HG03097 (cell line): Measurements from ENCODE around the gene ST3GAL3.
"Not testable (repeated sequence)": the region's sequence is repeated elsewhere in the genome, so short reads cannot be mapped to it uniquely, and the experiment has no call there.

Source experiments
- ATAC-seq: cut with Tn5 transposase; IDR thresholded peaks from one replicate; pipeline ENCODE4 v1.9.1; 2021; ENCODE audit not compliant: unreplicated experiment, low FRiP score

ST3GAL3 gene

DNA sequence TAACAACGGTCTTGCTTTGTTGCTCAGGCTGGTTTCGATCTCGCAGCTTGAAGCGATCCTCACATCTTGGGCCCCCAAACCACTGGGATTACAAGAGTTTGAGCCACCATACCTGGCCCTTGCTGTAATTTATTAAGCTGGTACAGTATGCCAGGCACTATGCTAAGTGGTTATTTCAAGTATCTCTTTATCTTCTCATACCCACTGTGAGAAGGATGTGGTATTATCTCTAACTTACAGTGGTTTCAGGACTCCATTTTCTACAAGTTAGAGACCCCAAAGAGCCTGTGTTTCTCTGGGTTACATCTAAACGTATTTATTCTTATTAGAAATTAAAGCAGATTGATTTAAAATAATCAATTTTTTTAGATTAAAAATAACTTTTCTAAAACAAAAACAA, 8.1 kb upstream of the ST3GAL3 start:
- no peak for ATAC-seq

DNA sequence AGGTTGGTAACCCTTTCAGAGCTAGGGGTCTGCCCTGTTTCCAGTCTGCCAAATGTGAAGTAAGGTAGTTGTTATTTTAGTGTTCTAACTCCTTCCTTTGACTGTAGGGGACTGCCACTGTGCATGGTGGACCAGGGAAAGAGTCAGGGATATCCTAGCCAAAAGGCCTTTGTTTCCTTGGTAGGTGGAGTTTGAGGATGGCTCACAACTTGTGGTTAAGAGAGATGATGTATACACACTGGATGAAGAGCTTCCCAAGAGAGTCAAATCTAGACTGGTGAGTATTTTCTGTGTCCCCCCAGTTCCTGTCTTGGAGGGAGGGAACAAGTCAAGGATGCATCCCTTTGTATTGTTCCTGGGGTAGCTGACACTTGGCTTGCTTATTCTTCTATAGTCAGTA, 3.5 kb upstream of the ST3GAL3 start:
- ATAC-seq, result no peak

DNA sequence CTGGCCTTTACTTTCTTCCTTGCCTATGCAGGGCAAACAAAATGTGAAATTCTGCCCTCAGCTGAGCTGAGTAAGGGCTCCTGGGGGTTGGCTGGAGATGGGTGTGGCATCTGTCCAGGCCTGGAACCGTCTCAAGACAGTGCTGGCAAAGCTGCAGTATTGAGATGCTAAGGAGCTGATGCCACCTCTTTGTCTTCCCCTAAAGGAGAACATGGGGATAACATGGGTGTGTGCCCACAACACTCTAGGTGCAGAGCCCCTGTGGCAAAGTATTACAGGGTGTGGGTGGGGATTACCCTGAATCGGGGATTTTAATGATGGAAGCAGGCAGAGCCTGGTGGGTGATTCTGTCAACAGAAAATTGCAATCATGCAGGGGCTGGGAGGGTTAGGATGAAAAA, 2.5 kb upstream of the ST3GAL3 start:
- ATAC-seq, result no peak

DNA sequence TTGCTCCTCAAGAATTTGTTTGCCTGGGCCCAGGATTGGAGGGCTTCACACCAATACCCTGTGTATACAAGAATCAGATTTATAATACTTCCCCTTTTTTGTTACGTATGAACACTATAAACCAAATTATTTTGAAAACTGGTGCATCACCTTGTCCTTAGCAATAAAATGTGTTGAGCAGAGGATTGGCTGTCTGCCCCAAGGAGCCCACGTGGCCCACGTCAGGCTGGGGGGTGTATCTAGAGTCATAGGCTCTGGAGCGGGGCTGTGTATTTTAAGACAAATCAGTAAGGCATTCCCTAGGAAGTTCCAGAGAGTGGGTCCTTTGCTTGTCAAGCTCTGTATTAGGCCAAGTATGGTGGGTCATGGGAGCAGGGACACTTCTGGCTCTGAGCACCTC, 2.0 kb upstream of the ST3GAL3 start:
- no peak for ATAC-seq

DNA sequence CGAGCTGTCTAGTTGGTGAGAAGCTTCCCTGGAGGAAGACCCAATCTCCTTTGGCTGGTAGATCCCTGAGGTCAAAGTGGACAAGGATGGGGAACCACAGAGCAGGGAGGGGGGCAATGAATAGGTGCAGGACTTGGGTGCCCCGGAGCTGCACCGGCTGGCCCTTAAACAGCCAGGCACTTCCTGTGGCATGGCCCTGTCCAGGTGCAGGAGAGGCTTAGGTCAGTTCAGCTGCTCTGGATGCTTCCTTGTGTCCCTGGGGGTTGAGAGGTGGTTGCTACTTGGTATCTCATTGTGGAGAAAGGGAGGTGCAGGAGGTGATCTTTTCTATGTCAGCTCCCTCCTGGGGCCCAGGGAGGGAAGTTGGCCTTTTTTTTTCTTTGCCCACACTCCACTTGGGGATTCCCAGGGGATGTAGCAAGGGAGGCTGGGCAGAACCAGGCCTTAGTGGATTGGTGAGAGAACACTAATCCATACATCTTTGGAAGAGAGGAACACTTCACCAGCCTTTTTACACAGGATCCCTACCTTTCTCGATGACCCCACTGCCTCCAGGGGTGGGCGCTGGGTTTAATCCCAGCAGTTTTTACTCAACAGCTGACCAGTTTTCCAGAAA, 1.2 kb upstream of the ST3GAL3 start:
- ATAC-seq, result no peak

DNA sequence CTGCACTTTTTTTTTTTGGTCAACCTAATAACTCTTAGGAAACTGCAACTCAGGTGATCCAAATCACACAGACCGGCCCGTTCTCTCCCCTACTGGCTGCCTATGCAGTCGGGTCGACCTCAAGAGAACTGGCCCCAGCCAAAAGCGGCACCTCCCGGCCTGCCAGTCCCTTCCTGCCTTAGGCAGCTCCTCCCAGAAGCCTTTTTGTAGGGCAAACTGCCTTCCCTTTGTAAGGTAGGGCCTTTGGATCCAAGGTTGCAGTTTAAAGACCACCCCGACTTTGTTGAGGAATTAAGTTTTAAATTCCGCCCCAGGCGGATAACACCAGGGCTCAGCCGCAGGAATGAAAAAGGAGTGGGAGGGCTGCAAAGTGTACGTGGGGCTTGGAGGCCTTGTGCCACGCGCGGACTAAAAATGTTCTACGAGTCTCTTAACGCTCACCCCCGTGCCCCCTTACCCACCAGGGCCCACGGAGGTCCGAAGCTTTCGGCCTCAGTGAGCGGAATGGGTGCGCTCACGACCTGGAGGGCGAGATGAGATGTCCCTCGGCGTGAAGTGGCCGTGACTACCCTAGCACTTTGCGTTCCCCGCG, 642 bp upstream of the ST3GAL3 start:
- ATAC-seq, result no peak

DNA sequence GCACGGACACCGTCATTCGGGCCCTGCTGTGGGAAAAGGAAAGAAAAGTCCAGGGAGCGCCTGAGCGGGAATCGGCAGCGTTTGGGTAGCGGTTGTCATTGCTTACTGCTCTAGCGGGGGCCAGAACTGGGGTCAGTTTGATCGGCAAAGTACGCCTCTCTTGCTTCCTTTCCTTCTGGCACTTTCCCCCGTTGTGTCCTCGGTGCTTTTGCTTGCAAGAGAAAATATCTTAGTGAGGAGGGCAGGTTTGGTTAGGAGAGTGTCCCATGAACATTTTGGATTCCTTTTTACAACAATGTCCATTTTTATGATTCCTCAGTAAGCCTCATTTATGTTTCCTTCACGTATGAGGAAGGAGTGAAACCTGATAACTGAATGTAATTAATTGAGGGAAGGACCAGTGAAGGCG, 670 bp downstream of the ST3GAL3 start:
- no peak for ATAC-seq

DNA sequence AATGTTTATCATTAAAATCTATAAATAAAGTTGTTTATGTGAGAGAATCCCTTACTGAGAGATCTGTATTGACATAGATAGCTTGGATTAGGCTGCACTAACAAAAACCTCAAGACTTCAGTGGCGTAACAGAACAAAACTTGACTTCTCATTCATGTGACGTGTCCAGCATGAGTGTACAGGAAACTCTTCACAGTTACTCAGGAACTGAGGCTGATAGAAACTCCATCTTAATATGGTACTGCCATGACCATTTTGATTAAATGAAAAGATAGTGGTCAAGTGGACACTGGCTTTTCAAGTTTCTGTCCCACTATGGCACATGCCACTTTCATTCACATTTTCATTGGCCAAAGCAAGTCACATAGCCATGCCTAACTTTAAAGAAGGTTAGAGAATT, 3.7 kb downstream of the ST3GAL3 start:
- no peak for ATAC-seq

DNA sequence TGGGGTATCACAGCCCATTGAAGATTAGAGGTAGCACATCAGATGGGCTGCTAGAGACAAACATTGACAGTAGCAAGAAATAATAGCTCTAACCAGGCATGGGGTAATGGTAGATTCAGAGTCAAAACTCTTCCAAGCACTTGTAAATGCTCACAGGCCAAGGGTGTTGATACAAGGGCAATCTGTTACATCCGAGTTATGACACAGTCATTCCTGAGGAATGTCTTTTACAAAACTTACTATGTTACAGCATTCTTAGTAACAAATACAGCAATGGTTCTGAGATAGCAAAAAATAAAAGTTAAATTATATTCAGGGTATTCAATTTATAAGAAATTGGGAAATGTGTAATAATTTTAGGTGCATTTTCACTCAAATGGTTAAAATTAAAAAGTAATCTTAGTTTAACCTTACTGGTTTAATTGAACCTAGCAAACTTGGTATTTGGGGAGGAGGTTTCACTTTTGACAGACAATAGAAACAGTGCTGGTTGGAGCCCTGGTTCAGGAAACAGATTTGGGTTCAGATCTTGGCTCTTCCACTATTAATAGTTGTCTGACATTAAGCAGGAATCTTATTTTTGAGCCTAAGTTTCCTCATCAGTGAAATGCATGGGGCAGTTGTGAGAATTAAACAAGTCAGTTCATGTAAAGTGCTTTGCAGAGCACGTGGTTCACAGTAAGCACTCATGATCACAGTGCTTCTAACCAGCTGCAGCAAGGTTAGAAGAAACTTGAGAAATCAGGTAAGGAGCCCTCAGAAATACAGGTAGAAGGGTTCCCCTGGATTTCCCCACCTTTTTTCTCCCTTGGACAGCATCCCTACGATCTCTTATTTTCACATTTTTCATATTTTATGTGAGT, 4.4 kb downstream of the ST3GAL3 start:
- no peak for ATAC-seq

DNA sequence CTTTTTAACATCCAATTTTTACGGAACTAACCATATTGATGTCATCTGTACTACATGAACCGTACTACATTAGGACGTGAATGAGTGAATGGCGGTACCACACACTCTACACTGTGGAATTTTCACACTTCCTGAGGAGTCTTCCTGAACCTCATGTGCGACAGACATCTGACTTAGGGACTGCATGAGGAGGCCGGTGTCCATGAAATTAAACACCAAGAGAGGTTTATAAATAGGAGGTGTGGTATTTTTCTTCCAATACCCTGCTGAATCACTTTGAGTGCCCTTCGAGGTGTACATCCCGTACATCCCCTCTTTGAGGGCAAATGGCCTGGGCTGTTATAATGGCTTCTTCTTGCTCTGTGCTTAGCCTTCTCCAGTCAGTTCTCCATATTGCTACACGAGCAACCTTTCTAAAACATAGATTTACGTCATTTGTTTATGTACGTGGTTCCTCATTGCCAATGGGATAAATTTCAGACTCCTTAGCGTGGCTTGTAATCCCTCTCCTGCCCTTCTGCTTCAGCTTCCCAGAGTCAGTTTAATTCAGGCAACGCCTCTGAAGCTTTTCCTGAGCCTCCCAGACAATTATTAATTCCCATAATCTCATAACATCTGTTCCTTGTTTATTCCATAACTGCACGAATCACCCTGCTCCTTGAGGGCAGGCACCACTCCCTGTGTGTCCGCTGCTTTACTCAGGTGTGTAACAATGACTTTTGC, 9.4 kb downstream of the ST3GAL3 start:
- no peak for ATAC-seq

DNA sequence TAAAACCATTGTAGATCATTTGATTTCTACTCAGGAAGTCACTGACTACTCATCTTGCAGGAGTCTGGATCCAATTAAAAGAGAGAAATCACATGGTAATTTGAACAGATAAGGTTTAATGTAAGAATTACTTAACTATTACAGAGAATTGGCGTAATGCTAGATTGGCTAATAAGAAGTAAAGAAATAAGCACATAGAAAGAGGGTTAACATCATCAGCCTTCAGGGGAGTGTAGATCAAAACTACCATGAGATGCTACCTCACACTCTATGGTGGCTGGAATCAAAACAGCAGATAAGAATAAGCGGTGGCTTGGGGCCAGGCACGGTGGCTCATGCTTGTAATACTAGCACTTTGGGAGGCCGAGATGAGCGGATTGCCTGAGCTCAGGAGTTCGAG, 11.7 kb downstream of the ST3GAL3 start:
- ATAC-seq, result no peak

DNA sequence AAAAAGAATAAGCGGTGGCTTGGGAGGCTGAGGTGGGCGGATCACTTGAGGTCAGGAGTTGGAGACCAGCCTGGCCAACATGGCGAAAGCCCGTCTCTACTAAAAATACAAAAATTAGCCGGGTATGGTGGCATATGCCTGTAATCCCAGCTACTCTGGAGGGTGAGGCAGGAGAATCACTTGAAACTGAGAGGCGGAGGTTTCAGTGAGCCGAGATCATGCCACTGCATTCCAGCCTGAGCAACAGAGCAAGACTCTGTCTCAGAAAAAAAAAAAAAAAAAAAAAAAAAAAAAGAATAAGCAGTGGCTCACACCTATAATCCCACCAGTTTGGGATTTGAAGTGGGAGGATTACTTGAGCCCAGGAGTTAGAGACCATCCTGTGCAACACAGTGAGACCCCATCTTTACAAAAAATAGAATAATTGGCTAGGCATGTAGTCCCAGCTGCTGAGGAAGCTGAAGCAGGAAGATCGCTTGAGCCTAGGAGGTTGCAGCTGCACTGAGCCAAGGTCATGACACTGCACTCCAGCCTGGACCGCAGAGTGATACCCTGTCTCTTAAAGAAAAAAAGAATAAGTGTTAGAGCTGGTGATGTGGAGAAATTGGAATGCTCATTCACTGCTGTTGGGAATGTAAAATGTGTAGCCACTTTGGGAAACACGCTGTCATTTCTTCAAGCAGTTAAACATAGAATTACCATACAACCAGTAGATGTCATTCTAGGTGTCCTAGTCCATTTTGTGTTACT, 12.5 kb downstream of the ST3GAL3 start:
- not testable (repeated sequence) for ATAC-seq

DNA sequence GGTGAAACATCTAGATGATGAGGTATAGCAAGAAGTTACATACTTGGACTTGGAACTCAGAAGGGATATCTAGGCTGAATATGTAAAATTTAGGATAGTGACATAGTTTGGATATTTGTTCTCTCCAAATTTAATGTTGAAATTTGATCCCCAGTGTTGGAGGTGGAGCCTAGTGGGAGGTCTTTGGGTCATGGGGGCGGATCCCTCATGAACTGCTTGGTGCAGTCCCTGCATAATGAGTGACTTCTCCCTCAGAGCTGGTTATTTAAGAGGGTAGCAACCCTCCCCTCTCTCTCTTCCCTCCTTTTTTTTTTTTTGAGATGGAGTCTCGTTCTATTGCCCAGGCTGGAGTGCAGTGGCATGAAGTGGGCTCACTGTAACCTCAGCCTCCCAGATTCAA, 15.5 kb downstream of the ST3GAL3 start:
- ATAC-seq, result no peak

DNA sequence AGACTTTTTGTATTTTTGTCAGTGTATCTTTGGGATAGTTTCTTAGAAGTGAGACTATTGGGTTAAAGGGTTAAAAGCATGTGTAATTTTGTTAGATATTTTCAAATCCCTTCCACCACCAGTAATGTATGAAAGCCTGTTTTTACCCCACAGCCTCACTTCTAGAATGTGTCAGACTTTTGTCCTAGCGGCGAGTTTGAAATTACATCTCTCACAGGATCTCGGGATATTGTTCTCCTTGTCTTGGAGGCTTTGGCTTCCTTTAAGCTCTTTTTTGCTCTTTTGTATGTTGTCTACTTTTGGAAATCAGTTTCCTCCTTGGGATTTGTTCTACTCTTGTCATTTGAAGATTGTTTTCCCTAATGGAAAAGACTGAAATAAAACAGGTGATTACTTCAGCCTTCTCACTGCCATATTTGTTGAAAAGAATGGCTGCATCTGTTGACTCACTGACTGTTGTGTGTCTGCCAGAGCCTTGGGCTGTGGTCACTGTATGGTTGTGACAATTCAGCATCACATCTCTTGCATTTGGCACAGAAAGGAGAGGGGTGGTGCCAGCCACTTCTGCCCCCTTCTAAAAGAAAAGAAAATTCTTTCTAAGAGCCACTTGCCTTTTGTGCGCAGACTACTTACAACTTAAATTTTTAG, 22.6 kb downstream of the ST3GAL3 start:
- ATAC-seq, result no peak

DNA sequence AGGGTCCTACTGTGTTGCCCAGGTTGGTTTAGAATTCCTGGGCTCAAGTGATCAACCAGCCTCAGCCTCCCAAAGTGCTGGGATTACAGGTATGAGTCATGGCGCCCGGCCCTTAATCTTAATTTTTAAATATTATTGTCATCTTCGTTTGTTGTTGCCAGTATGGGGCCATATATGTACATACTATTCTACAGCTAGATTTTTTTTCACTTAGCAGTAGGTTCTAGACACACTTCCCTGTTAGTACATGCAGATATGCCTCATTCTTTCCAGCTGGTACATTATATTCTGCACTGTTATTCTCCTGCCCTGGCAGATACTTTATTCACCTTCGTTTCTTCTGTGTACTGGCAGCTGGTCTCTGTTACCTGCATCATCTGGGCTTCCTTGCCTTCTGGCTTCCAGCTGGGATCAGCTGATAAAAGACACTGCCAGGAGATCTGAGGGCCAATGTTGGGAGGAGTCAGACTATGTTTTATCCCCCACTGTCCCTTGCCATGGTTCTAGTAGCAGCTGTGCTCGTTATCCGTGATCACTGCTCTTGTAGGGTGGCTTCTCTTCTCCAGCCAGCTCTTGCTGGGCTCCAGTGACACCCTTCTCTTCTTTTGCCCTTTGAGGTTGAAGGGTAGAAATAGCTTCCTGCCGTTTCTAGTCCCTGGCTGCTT, 24.7 kb downstream of the ST3GAL3 start:
- no peak for ATAC-seq

DNA sequence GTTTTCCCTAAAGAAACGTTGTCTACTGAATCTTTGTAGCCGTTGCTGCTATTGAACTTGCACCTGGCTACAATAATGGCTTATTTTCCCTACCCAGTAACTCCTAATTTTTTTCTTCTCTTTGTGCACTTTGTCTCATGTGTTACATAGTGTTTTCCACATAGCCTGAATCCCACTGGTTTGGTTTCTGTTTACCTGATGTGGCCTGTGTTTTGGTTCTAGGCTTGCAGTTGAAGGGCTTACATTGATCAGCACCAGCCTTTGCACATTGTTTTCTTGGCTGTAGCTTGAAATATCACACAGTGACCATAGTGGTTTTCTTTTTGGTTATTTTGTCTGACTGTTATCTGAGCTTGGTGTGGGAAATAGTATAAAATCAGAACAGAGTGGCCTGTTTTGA, 29.5 kb downstream of the ST3GAL3 start:
- ATAC-seq, result no peak

DNA sequence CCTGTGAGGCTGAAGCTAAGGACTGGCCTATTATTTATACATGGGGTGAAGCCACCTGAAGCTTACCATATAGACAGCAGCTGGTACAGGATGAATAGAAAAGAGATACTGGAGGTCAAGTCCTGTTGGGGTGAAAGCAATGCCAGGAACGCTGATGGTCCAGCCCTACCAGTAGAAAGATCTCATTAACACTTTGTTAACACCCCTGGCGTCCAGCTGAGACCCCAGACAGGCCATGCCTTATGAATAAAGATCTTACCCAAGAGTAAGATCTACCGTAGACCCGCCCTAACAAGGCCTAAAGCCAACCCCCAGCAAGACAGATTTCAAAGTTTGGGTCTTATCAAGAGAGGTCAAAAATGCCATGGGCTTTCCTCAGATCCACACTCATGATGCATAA, 34.7 kb downstream of the ST3GAL3 start:
- ATAC-seq, result no peak

DNA sequence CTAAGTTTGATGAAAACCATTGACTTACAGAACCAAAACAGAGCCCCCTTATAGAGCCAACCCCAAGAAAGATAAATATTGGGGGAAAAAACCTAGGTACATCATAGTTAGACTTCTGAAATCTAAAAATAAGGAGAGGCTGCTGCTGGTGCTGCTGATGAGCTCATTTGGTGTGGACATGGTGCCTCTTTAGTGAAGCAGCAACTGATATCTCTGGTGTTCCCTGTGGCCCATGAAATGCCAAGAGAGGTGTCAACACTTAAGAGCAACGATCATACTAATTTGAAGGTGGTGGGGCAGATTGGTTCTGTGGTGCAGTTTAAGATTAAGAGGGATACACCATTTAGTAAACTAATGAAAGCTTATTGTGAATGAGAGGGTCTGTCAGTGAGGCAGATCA, 35.9 kb downstream of the ST3GAL3 start:
- no peak for ATAC-seq

DNA sequence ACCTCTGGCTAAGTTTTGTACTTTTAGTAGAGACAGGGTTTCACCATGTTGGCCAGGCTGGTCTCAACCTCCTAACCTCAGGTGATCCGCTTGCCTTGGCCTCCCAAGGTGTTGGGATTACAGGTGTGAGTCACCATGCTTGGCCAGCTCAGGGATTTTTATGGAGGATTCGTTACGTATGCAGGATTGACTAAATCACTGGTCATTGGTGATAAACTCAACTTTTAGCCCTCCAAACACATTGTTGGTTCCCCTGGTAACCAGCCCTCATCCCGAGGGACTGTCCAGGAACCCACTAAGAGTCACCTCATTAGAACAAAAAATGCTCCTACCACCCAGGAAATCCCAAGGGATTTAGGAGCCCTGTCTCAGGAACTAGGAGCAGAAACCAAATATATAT, 40.4 kb downstream of the ST3GAL3 start:
- no peak for ATAC-seq

DNA sequence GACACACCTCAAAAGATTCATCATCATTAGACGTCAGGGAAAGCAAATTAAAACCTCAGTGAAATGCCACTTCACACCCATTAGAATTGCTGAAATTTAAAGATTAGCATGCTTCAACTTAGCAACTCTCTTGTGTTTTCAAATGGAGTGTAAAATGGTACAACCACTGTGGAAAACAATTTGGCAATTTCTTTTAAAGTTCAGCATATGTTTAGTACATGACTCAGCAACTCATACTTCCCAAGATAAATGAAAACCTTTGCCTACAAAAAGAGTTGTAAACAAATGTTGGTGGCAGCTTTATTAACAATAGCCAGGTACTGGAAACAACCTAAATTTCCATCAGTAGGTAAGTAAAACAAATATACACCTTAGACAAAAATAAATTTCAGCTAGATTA, 42.7 kb downstream of the ST3GAL3 start:
- no peak for ATAC-seq
